CD4-positive, alpha-beta T cell treated with Interleukin-17A for 4 hours (primary cell): Measurements from ENCODE around the gene UCP1.
A peak's percentile ranks its signal among the peaks of the same experiment; 100 is the strongest.
"Not testable (repeated sequence)": the region's sequence is repeated elsewhere in the genome, so short reads cannot be mapped to it uniquely, and the experiment has no call there.

Experiments
- DNase-seq: peaks from one replicate; pipeline ENCODE4 v3.0.0-alpha.2; 2020; ENCODE audit warnings: mixed read lengths

UCP1 gene

DNA sequence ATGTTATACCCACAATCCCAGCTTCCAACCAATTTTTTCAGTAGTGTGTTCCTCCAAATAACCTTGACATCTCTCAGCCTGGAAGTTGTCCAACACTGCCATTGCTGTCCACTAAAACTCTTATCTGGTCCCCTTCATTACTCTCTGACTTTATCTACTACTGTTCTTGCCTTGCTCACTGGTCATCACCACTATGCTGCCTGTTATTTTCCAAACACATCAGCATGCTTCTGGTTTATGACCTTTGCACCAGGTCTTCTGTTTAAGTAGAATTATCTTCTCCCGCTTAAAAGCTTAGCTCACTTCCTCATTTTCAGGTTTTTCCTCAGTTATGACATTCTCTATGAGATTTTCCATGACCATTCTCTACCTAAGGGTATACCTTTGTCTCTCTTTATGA lies 39.3 kb downstream of the UCP1 start:
- no peak for DNase-seq

DNA sequence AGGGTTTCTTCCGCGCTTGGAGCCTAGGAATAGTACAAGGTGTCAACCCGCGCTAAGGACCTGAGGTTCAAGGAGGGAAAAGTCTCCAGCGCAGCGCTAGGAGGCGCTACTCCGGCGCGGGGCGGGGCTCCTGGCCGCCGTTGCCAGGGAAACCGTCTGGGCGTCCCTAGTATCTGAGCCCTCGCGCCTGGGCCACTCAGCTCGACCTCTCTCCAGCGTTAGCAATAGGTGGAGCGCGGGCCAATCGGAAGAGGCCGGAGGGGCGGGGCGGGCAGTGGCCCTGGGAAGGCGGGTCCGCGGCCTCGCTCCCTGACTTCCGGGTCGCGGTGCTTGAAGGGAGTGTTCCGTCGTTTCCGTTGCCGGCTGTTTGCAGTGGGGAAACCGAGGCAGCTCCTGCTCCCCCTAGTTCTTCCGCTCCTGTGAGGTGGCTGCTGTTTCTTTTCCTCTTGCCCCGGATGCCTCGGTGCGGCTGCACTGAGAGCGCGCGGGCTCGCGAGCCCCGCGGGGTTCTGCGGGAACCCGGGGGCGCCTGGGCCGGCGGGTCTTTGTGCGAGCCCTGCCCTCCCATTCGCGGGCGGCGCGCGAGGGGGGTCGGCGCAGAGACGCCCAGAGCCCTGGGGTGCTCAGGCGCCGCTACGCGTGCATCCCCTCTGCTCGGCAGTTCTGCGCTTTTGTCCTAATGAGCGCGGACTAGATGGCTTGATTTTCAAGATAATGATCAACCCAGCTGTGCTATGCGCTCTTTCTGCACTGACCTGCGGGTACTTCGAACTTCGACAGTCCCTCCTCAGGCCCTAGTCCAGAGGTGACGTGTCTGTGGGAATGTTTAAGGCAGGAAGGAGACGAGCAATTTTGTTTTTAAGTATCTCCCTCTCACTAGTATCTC lies 44.7 kb downstream of the UCP1 start, which contains the start of gene ELMOD2:
Gene ELMOD2 (plus strand): TSS at position 312 of the 886 bp plus-strand sequence. CDS start 1,261 bp downstream, outside the sequence.
- peak; percentile 98 for DNase-seq

DNA sequence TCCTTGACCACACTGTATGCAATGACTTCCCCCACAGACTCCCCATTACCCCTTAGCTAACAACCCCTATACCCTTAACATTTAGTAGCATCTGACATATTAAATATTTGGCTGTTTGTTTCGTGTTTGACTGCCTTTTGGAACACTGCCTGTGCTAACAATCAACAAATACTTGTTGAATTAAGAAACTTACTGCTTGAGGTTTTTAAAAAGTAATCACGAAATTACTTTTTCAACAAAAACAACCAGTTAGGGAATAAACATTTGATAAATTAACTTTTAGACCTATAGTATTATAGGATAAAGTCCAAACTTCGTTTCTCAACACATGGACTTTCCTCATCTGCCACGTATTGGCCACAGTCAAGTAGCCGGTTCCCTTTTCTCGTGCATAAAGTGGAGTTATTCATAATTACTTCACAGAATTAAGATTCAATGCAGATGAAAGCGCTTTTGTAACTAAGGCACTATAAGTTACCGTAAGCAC lies 45.3 kb downstream of the UCP1 start:
- DNase-seq: no peak

DNA sequence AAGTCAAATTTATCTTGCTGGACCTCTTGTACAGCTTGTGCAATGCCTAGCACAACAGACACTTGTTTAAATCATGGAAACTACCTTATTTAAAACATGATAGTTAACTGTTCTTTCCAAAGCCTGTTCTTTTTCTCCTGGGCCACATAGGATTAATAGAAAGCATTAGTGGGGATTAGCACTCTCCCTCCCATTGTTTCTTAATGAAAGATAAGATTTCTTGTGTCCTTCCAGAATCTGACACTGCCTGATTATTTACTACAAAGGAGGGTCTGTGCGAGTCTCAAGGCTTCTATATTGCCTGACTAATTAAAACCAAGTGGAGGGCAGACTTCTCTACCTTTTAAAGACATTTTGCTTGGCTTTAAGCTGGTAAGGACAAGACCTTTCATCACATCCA lies 53.3 kb downstream of the UCP1 start:
- DNase-seq: no peak

DNA sequence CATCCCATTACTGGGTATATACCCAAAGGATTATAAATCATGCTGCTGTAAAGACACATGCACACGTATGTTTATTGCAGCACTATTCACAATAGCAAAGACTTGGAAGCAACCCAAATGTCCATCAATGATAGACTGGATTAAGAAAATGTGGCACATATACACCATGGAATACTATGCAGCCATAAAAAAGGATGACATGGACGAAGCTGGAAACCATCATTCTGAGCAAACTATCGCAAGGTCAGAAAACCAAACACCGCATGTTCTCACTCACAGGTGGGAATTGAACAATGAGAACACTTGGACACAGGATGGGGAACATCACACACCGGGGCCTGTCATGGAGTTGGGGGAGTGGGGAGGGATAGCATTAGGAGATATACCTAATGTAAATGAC lies 55.0 kb downstream of the UCP1 start:
- not testable (repeated sequence) for DNase-seq
